IMR-90 (cell line): ENCODE data around the gene SMARCAD1. TPM values are rescaled to one million over a fixed set of nuclear protein-coding genes. Genes with fewer than 3 reads are reported as not detected.

ENCODE experiments used
- ATAC-seq: fragments of 200-7000 bp; cut with Tn5 transposase; 2 replicates; pipeline ENCODE4 v1.9.1; 2020; ENCODE audit warnings: low read depth, mild to moderate bottlenecking, moderate library complexity
- BruUV-seq: library from RNA; stranded (reverse); fragments of 400-500 nt; replicated peaks from 2 replicates; lab custom pipeline; 2021; lab: Mats Ljungman, UMichigan
- CTCF ChIA-PET: fragments of 300-600 bp; formaldehyde crosslinking; extraction: SDS; loops from one replicate; lab custom pipeline; 2021; ENCODE audit warnings: antibody characterized with exemption; lab: Yijun Ruan, JAX
- POLR2A ChIA-PET: fragments of 300-600 bp; sonication (Branson Sonifier 250); formaldehyde crosslinking; loops from one replicate; lab custom pipeline; 2022; ENCODE audit warnings: antibody characterized with exemption; ENCODE audit not compliant: unreplicated experiment; lab: Charles Lee
- DNase-seq: peaks from one replicate; pipeline ENCODE4 v3.0.0; 2013
- H2AFZ ChIP-seq: replicated peaks from 2 replicates; pipeline ENCODE3; 2013; ENCODE audit warnings: low read length, mild to moderate bottlenecking; ENCODE audit not compliant: poor library complexity
- H2AK5ac ChIP-seq: 2 replicates; pipeline ENCODE4 v1.6.1; 2013; ENCODE audit warnings: low read depth, low read length, inconsistent platforms
- H2AK9ac ChIP-seq: replicated peaks from 2 replicates; pipeline ENCODE3; 2013; ENCODE audit warnings: mild to moderate bottlenecking, low read depth, low read length, moderate library complexity; ENCODE audit not compliant: poor library complexity
- H2BK120ac ChIP-seq: 2 replicates; pipeline ENCODE4 v1.6.1; 2013; ENCODE audit warnings: low read depth, low read length, inconsistent platforms
- H2BK15ac ChIP-seq: 3 replicates; pipeline ENCODE4 v1.6.1; 2013; ENCODE audit warnings: low read depth, low read length, inconsistent platforms
- H2BK20ac ChIP-seq: 2 replicates; pipeline ENCODE4 v1.6.1; 2013; ENCODE audit warnings: low read depth, mild to moderate bottlenecking, inconsistent platforms, low read length, moderate library complexity
- H2BK5ac ChIP-seq: 2 replicates; pipeline ENCODE4 v1.6.1; 2013; ENCODE audit warnings: mild to moderate bottlenecking, low read depth, low read length, inconsistent platforms; ENCODE audit not compliant: poor library complexity, severe bottlenecking
- H3K14ac ChIP-seq: replicated peaks from 2 replicates; pipeline ENCODE4 v1.6.1; 2013; ENCODE audit warnings: low read depth, low read length, inconsistent platforms
- H3K18ac ChIP-seq: 2 replicates; pipeline ENCODE4 v1.6.1; 2013; ENCODE audit warnings: low read depth, low read length, control low read depth
- H3K23ac ChIP-seq: 2 replicates; pipeline ENCODE4 v1.6.1; 2013; ENCODE audit warnings: low read depth, low read length, inconsistent platforms
- H3K27ac ChIP-seq: 2 replicates; pipeline ENCODE4 v1.5.1; 2013; ENCODE audit warnings: mild to moderate bottlenecking, control low read depth, low read length; ENCODE audit not compliant: insufficient read depth
- H3K27me3 ChIP-seq: 2 replicates; pipeline ENCODE4 v1.6.1; 2013; ENCODE audit warnings: low read length; ENCODE audit not compliant: control insufficient read depth, insufficient read depth
- H3K36me3 ChIP-seq: 2 replicates; pipeline ENCODE4 v1.6.1; 2013; ENCODE audit warnings: low read length, mixed read lengths; ENCODE audit not compliant: control insufficient read depth, insufficient read depth
- H3K4ac ChIP-seq: 2 replicates; pipeline ENCODE4 v1.6.1; 2013; ENCODE audit warnings: low read depth, low read length, inconsistent platforms
- H3K4me1 ChIP-seq: 2 replicates; pipeline ENCODE4 v1.6.1; 2013; ENCODE audit warnings: low read length, mixed read lengths; ENCODE audit not compliant: control insufficient read depth, insufficient read depth
- H3K4me2 ChIP-seq: 2 replicates; pipeline ENCODE4 v1.6.1; 2013; ENCODE audit warnings: low read depth, mild to moderate bottlenecking, control low read depth, low read length, moderate library complexity
- H3K4me3 ChIP-seq: 2 replicates; pipeline ENCODE4 v1.5.1; 2013; ENCODE audit warnings: low read depth, mild to moderate bottlenecking, control low read depth, low read length, moderate library complexity; ENCODE audit not compliant: insufficient read depth
- H3K56ac ChIP-seq: 2 replicates; pipeline ENCODE4 v1.6.1; 2013; ENCODE audit warnings: low read length, inconsistent platforms; ENCODE audit not compliant: insufficient read depth; ENCODE audit errors: extremely low read depth
- H3K79me1 ChIP-seq, 2 experiments: 2 replicates each; pipeline ENCODE4 v1.6.1; 2013; ENCODE audit warnings: low read length in 2 of 2, inconsistent platforms in 1 of 2, low read depth in 1 of 2
- H3K9ac ChIP-seq: 2 replicates; pipeline ENCODE4 v1.6.1; 2013; ENCODE audit warnings: low read depth, low read length, control low read depth
- H3K9me1 ChIP-seq: 2 replicates; pipeline ENCODE4 v1.6.1; 2013; ENCODE audit warnings: low read length, inconsistent platforms; ENCODE audit not compliant: insufficient read depth
- H3K9me3 ChIP-seq: 2 replicates; pipeline ENCODE4 v1.6.1; 2013; ENCODE audit warnings: low read length; ENCODE audit not compliant: control insufficient read depth, insufficient read depth
- H4K20me1 ChIP-seq: 2 replicates; pipeline ENCODE4 v1.6.1; 2013; ENCODE audit warnings: low read length, inconsistent platforms; ENCODE audit not compliant: insufficient read depth
- H4K5ac ChIP-seq: 2 replicates; pipeline ENCODE4 v1.6.1; 2013; ENCODE audit warnings: mild to moderate bottlenecking, low read depth, low read length, control low read depth
- H4K8ac ChIP-seq, 2 experiments: 2 replicates each; pipeline ENCODE4 v1.6.1; 2013; ENCODE audit warnings: low read depth in 2 of 2, low read length in 2 of 2, control low read depth in 1 of 2, inconsistent platforms in 1 of 2
- H4K91ac ChIP-seq: 2 replicates; pipeline ENCODE4 v1.6.1; 2013; ENCODE audit warnings: low read depth, low read length, inconsistent platforms; ENCODE audit not compliant: insufficient read depth
- BHLHE40 ChIP-seq: fragments of 150-350 bp; IDR thresholded peaks from 2 replicates; pipeline ENCODE4 v1.6.1; 2016; ENCODE audit warnings: mild to moderate bottlenecking, low read depth, low read length
- CEBPB ChIP-seq: IDR thresholded peaks from 2 replicates; pipeline ENCODE4 v1.6.1; 2012; ENCODE audit warnings: low read depth, low read length, improper control_type of control experiment
- CHD1 ChIP-seq: IDR thresholded peaks from 2 replicates; pipeline ENCODE4 v1.6.1; 2012; ENCODE audit warnings: low read depth, low read length, improper control_type of control experiment
- CTCF ChIP-seq: conservative IDR thresholded peaks from 2 replicates; pipeline ENCODE4 v1.5.1; 2012; ENCODE audit warnings: mild to moderate bottlenecking, low read depth, low read length, improper control_type of control experiment
- ELK1 ChIP-seq: fragments of 150-350 bp; IDR thresholded peaks from 2 replicates; pipeline ENCODE4 v1.6.1; 2016; ENCODE audit warnings: low read depth, mild to moderate bottlenecking, low read length, moderate library complexity, borderline replicate concordance
- FOS ChIP-seq: fragments of 150-350 bp; IDR thresholded peaks from 2 replicates; pipeline ENCODE4 v1.6.1; 2016; ENCODE audit warnings: low read depth, low read length
- MAFK ChIP-seq: IDR thresholded peaks from 2 replicates; pipeline ENCODE4 v1.6.1; 2012; ENCODE audit warnings: low read depth, low read length, improper control_type of control experiment
- MAZ ChIP-seq: IDR thresholded peaks from 2 replicates; pipeline ENCODE4 v1.6.1; 2012; ENCODE audit warnings: low read depth, mild to moderate bottlenecking, low read length, improper control_type of control experiment, moderate library complexity, borderline replicate concordance
- MXI1 ChIP-seq: IDR thresholded peaks from 2 replicates; pipeline ENCODE4 v1.6.1; 2012; ENCODE audit warnings: low read depth, mild to moderate bottlenecking, low read length, moderate library complexity, borderline replicate concordance
- NFE2L2 ChIP-seq: fragments of 150-350 bp; IDR thresholded peaks from 2 replicates; pipeline ENCODE4 v1.6.1; 2016; ENCODE audit warnings: low read depth, mild to moderate bottlenecking, low read length
- POLR2A ChIP-seq: IDR thresholded peaks from 2 replicates; pipeline ENCODE4 v1.6.1; 2012; ENCODE audit warnings: mild to moderate bottlenecking, low read depth, low read length
- RAD21 ChIP-seq: IDR thresholded peaks from 2 replicates; pipeline ENCODE4 v1.6.1; 2012; ENCODE audit warnings: low read length, improper control_type of control experiment
- RCOR1 ChIP-seq: IDR thresholded peaks from 2 replicates; pipeline ENCODE4 v1.6.1; 2012; ENCODE audit warnings: mild to moderate bottlenecking, low read length, improper control_type of control experiment; ENCODE audit not compliant: insufficient replicate concordance
- RFX5 ChIP-seq: IDR thresholded peaks from 2 replicates; pipeline ENCODE4 v1.8.0; 2012; ENCODE audit warnings: low read depth, mild to moderate bottlenecking, low read length, moderate library complexity
- SMC3 ChIP-seq: fragments of 150-350 bp; IDR thresholded peaks from 2 replicates; pipeline ENCODE4 v1.6.1; 2016; ENCODE audit warnings: low read depth, mild to moderate bottlenecking, antibody characterized with exemption, low read length, moderate library complexity
- WGBS, 2 experiments: methylation state at CpG; one replicate each; pipeline versions ENCODE4 v1.1.5 to v1.1.7; 2013; ENCODE audit warnings: missing lambda C conversion rate in 2 of 2; ENCODE audit not compliant: insufficient read length in 1 of 2; ENCODE audit errors: extremely low coverage in 2 of 2; 5-methylcytosine and 5-hydroxymethylcytosine counted together
- dilution Hi-C: fragments of 300-500 bp; cut with HindIII; formaldehyde crosslinking; loops from one replicate; pipeline ENCODE4 v1.14.3; 2018; ENCODE audit warnings: low sequenced_read_pairs; ENCODE audit not compliant: unreplicated experiment
- in situ Hi-C: fragments of 300-500 bp; cut with MboI; formaldehyde crosslinking; loops from 3 replicates; pipeline ENCODE4 v1.14.3; 2019; ENCODE audit warnings: low sequenced_read_pairs, inconsistent platforms, mixed read lengths
- intact Hi-C: fragments of 100-400 bp; cut with micrococcal nuclease; formaldehyde crosslinking; loops from 2 replicates; pipeline ENCODE4 v1.10.0; 2022
- polyA plus RNA-seq, 3 experiments: library from polyadenylated mRNA; depleted of rRNA; stranded (reverse); fragments of >200 nt; gene quantifications; 2 replicates each; pipeline ENCODE4 v1.2.3, GENCODE V29; 2012; ENCODE audit warnings: low replicate concordance in 1 of 3
- total RNA-seq: library from RNA; depleted of rRNA; stranded (reverse); fragments of >200 nt; gene quantifications from 2 replicates; pipeline ENCODE4 v1.2.3, GENCODE V29; 2012

The SMARCAD1 gene
- total and polyA plus RNA-seq, 2 of the 4 experiments (the other 2 are of a cell fraction) = 12.3 to 35.3 TPM

GRCh38 chr4:94334476-94334875 is 126.8 kb downstream of the SMARCAD1 start:
- POLR2A ChIA-PET = no interaction called here

More at GRCh38 chr4:94334476-94334875, 126.8 kb downstream of the SMARCAD1 start:
- Histone ChIP-seq H3K79me1 (no peaks in the 10 kb centered on the region), H3K9me3 (no peaks in the 10 kb centered on the region), H2AK9ac (no peak overlapping the region), H2AFZ (no peak overlapping the region), H3K4me2 (no peak overlapping the region), H3K9ac (no peak overlapping the region), H2BK5ac (no peak overlapping the region), H2BK20ac (no peak overlapping the region), H3K9me1 (no peaks in the 10 kb centered on the region), H3K27me3 (peaks cover 2% of the 10 kb centered on the region), H2BK120ac (no peak overlapping the region), H3K4ac (no peak overlapping the region), H4K91ac (no peak overlapping the region), H3K4me3 (no peak overlapping the region), H3K14ac (no peak overlapping the region), H3K27ac (no peak overlapping the region), H4K8ac (no peak overlapping the region), H2AK5ac (no peak overlapping the region), H3K23ac (no peak overlapping the region), H3K36me3 (no peaks in the 10 kb centered on the region), H4K5ac (no peak overlapping the region), H2BK15ac (no peak overlapping the region), H3K18ac (no peak overlapping the region), H3K4me1 (no peaks in the 10 kb centered on the region), H4K20me1 (no peaks in the 10 kb centered on the region), H3K56ac (no peak overlapping the region)
- DNase-seq = no peak
- intact Hi-C loops = no loop called here
- in situ Hi-C loops = no loop called here
- no CpG with 5 or more reads among the region's 2 CpGs for WGBS, 2 experiments
- ATAC-seq = no peak
- no TSS peak for BruUV-seq
- CTCF ChIA-PET = no interaction called here
- TF ChIP-seq CHD1 = no peak
- no peak for TF ChIP-seq RFX5
- TF ChIP-seq POLR2A = no peak
- TF ChIP-seq SMC3 = no peak
- TF ChIP-seq ELK1 = no peak
- no peak for TF ChIP-seq BHLHE40
- TF ChIP-seq MAFK = no peak
- TF ChIP-seq FOS = no peak
- TF ChIP-seq MAZ = no peak
- no peak for TF ChIP-seq RAD21
- TF ChIP-seq MXI1 = no peak
- no peak for TF ChIP-seq CTCF
- TF ChIP-seq CEBPB = no peak
- TF ChIP-seq RCOR1 = no peak
- no peak for TF ChIP-seq NFE2L2
- dilution Hi-C loops = no loop called here
